Measurements from ENCODE around the gene NAALADL2. TPM values are rescaled to one million over a fixed set of nuclear protein-coding genes. Genes with fewer than 3 reads are reported as not detected.

Gene NAALADL2
- total RNA-seq, 1 experiment from 2014 or later: 2.7 TPM

DNA sequence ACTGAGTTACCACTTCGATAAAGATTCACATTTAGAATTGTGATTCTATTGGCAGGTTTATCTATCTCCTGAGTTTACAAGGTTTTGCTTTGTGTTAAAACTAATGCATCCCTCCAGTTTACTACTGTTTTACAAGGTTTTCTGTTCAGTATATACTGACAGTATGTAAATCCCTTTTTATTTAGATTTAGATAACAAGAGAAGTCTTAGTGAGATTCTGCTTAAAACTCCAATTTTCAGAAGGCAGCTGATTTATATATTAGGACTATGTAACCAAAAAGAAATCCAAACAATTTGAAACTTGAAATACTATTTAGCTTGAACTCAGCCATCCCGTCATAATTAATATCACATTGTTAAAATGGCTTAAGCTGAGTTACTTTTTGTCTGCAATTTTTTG is 619.2 kb downstream of the NAALADL2 start:
- POLR2A ChIA-PET: no interaction called here

DNA sequence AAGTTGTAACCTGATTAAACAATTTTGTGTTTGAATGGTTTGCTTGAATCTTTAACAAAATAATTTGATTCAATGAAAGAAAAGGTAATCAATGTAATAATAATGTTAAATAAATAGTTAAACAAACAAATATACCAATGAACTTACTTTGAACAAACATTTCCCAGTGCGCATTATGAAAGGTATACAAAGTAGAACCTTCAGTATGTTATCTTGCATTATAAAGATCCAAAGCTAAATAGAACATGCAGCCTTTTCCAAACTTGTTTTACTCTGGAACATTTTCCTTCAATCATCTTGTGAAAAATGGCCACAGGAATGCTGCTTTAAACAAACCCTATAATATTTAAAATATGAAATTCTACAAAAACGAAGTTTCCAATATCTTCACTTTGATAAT is 620.0 kb downstream of the NAALADL2 start:
- no TSS peak for BruUV-seq (replicated peaks)

More for the DNA sequence above, 619.2 kb downstream of the NAALADL2 start:
- BruUV-seq (replicated peaks): no TSS peak
- CTCF ChIA-PET: no interaction called here
- no peaks in the 10 kb centered on the region for H3K27me3 ChIP-seq (ENCODE audit: control insufficient read depth, insufficient read depth, low read length)
- TF ChIP-seq CTCF (IDR thresholded peaks at IDR 0.05): no peak
- TF ChIP-seq SIN3A (IDR thresholded peaks at IDR 0.05; ENCODE audit: borderline replicate concordance, insufficient read depth, low read depth, low read length): no peak
- TF ChIP-seq TCF7L2 (IDR thresholded peaks at IDR 0.05; ENCODE audit: low read depth, low read length): no peak
- TF ChIP-seq POLR2AphosphoS5 (IDR thresholded peaks at IDR 0.05; ENCODE audit: low read depth, low read length): no peak
- no peak for TF ChIP-seq REST (IDR thresholded peaks at IDR 0.05; ENCODE audit: insufficient read depth in 1 of 2, low read depth in 2 of 2, low read length in 1 of 2)
- no peak overlapping the region for H3K27ac ChIP-seq (ENCODE audit: low read length)
- H3K4me1 ChIP-seq (ENCODE audit: control insufficient read depth, insufficient read depth, low read length): no peaks in the 10 kb centered on the region
- H3K36me3 ChIP-seq (ENCODE audit: control insufficient read depth, insufficient read depth, low read length): no peaks in the 10 kb centered on the region
- H3K4me3 ChIP-seq (ENCODE audit: low read depth in 2 of 2, low read length in 2 of 2): no peak overlapping the region
- ATAC-seq: no peak
- intact Hi-C loops (cut with micrococcal nuclease; ENCODE audit: unreplicated experiment) (no loop called here), in situ Hi-C loops (cut with HindIII; ENCODE audit: low pct_unique_long_range_greater_than_20kb, low sequenced_read_pairs) (no loop called here)
- no peak for DNase-seq (ENCODE audit: low read depth, low spot score)
- H3K9me3 ChIP-seq (ENCODE audit: control insufficient read depth, insufficient read depth, low read depth, low read length): no peaks in the 10 kb centered on the region

More for the DNA sequence above, 620.0 kb downstream of the NAALADL2 start:
- no peak overlapping the region for H3K27ac ChIP-seq (ENCODE audit: low read length)
- no peaks in the 10 kb centered on the region for H3K4me1 ChIP-seq (ENCODE audit: control insufficient read depth, insufficient read depth, low read length)
- no peak for ATAC-seq
- no peaks in the 10 kb centered on the region for H3K27me3 ChIP-seq (ENCODE audit: control insufficient read depth, insufficient read depth, low read length)
- in situ Hi-C loops (cut with HindIII; ENCODE audit: low pct_unique_long_range_greater_than_20kb, low sequenced_read_pairs): no loop called here
- ChIA-PET POLR2A (no interaction called here), CTCF (no interaction called here)
- no peaks in the 10 kb centered on the region for H3K36me3 ChIP-seq (ENCODE audit: control insufficient read depth, insufficient read depth, low read length)
- H3K4me3 ChIP-seq (ENCODE audit: low read depth in 2 of 2, low read length in 2 of 2): no peak overlapping the region
- no peaks in the 10 kb centered on the region for H3K9me3 ChIP-seq (ENCODE audit: control insufficient read depth, insufficient read depth, low read depth, low read length)
- no peak for DNase-seq (ENCODE audit: low read depth, low spot score)
- TF ChIP-seq CTCF (IDR thresholded peaks at IDR 0.05): no peak
- TF ChIP-seq REST (IDR thresholded peaks at IDR 0.05; ENCODE audit: insufficient read depth in 1 of 2, low read depth in 2 of 2, low read length in 1 of 2): no peak
- no peak for TF ChIP-seq POLR2AphosphoS5 (IDR thresholded peaks at IDR 0.05; ENCODE audit: low read depth, low read length)
- no peak for TF ChIP-seq SIN3A (IDR thresholded peaks at IDR 0.05; ENCODE audit: borderline replicate concordance, insufficient read depth, low read depth, low read length)
- no peak for TF ChIP-seq TCF7L2 (IDR thresholded peaks at IDR 0.05; ENCODE audit: low read depth, low read length)
- intact Hi-C loops (cut with micrococcal nuclease; ENCODE audit: unreplicated experiment): no loop called here
